ENCODE results near the gene CXCL13. TPM values are rescaled to one million over a fixed set of nuclear protein-coding genes. Genes with fewer than 3 reads are reported as not detected.

The CXCL13 gene
- total RNA-seq, 4 donors from 2014 or later = 1.4 to 91.6 (median 6.7) TPM; not detected in 1

- Histone ChIP-seq H3K36me3 (no peaks in the 10 kb centered on the region), H3K27me3 (no peaks in the 10 kb centered on the region), H3K9me3 (no peaks in the 10 kb centered on the region), H3K27ac (no peak overlapping the region), H3K4me3 (no peak overlapping the region), H3K4me1 (no peaks in the 10 kb centered on the region)
- TF ChIP-seq POLR2A (IDR thresholded peaks at IDR 0.05) (no peak), CTCF (IDR thresholded peaks at IDR 0.05) (no peak)
- no peak for DNase-seq
These were observed 18.7 kb upstream of the CXCL13 start for GRCh38 chr4:77586951-77587383.

- Histone ChIP-seq H3K4me1 (no peaks in the 10 kb centered on the region), H3K9me3 (no peaks in the 10 kb centered on the region), H3K4me3 (no peak overlapping the region), H3K36me3 (no peaks in the 10 kb centered on the region), H3K27ac (no peak overlapping the region), H3K27me3 (no peaks in the 10 kb centered on the region)
- TF ChIP-seq CTCF (IDR thresholded peaks at IDR 0.05) = no peak
- TF ChIP-seq POLR2A (IDR thresholded peaks at IDR 0.05) = no peak
- DNase-seq = no peak
These were observed 15.1 kb upstream of the CXCL13 start for GRCh38 chr4:77590482-77590881.

- no peak overlapping the region for H3K27ac ChIP-seq
- H3K4me1 ChIP-seq = no peaks in the 10 kb centered on the region
- no peaks in the 10 kb centered on the region for H3K9me3 ChIP-seq
- H3K36me3 ChIP-seq = no peaks in the 10 kb centered on the region
- H3K4me3 ChIP-seq = no peak overlapping the region
- H3K27me3 ChIP-seq = no peaks in the 10 kb centered on the region
- DNase-seq = no peak
- TF ChIP-seq POLR2A (IDR thresholded peaks at IDR 0.05) (no peak), CTCF (IDR thresholded peaks at IDR 0.05) (no peak)
These were observed 14.1 kb upstream of the CXCL13 start for GRCh38 chr4:77591532-77591931.

- no peak overlapping the region for H3K4me3 ChIP-seq
- no peak for TF ChIP-seq POLR2A (IDR thresholded peaks at IDR 0.05)
- no peak for TF ChIP-seq CTCF (IDR thresholded peaks at IDR 0.05)
- H3K36me3 ChIP-seq = no peaks in the 10 kb centered on the region
- no peak overlapping the region for H3K27ac ChIP-seq
- no peak for DNase-seq
- H3K27me3 ChIP-seq = no peaks in the 10 kb centered on the region
- H3K4me1 ChIP-seq = no peaks in the 10 kb centered on the region
- no peaks in the 10 kb centered on the region for H3K9me3 ChIP-seq
These were observed 12.5 kb upstream of the CXCL13 start for GRCh38 chr4:77593101-77593500.

- Histone ChIP-seq H3K36me3 (no peaks in the 10 kb centered on the region), H3K27me3 (no peaks in the 10 kb centered on the region), H3K4me1 (no peaks in the 10 kb centered on the region), H3K27ac (no peak overlapping the region), H3K4me3 (no peak overlapping the region), H3K9me3 (no peaks in the 10 kb centered on the region)
- no peak for TF ChIP-seq POLR2A (IDR thresholded peaks at IDR 0.05)
- TF ChIP-seq CTCF (IDR thresholded peaks at IDR 0.05) = no peak
- DNase-seq = no peak
These were observed 11.6 kb upstream of the CXCL13 start for GRCh38 chr4:77593993-77594392.

- no peaks in the 10 kb centered on the region for H3K9me3 ChIP-seq
- DNase-seq = no peak
- no peak overlapping the region for H3K27ac ChIP-seq
- H3K4me1 ChIP-seq = no peaks in the 10 kb centered on the region
- no peaks in the 10 kb centered on the region for H3K27me3 ChIP-seq
- H3K4me3 ChIP-seq = no peak overlapping the region
- TF ChIP-seq CTCF (IDR thresholded peaks at IDR 0.05) (no peak), POLR2A (IDR thresholded peaks at IDR 0.05) (no peak)
- no peaks in the 10 kb centered on the region for H3K36me3 ChIP-seq
These were observed 10.2 kb upstream of the CXCL13 start for GRCh38 chr4:77595364-77595973.

Measured in Peyer's patch (tissue), 4 donors.